ENCODE data around the gene MAST2.
"Not testable (repeated sequence)": the region's sequence is repeated elsewhere in the genome, so short reads cannot be mapped to it uniquely, and the experiment has no call there.

Gene MAST2

DNA sequence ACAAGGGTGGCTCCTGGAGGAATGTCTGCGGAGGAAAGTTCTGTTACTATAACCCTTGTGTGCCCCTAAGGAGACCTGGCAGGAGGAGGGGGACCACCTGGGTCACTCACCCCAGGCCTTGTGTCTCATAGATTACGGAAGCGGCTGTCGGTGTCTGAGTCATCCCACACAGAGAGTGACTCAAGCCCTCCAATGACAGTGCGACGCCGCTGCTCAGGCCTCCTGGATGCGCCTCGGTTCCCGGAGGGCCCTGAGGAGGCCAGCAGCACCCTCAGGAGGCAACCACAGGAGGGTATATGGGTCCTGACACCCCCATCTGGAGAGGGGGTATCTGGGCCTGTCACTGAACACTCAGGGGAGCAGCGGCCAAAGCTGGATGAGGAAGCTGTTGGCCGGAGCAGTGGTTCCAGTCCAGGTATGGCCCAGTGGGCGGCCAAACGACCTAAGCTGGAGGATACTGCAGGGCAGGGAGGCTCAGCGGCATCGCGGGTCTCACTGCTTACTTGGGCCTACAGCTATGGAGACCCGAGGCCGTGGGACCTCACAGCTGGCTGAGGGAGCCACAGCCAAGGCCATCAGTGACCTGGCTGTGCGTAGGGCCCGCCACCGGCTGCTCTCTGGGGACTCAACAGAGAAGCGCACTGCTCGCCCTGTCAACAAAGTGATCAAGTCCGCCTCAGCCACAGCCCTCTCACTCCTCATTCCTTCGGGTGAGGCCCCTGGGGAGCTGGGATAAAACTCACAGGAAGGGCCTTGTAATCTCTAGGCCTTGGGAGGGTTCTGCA, 227.7 kb downstream of the MAST2 start:
- DNase-seq = no peak

DNA sequence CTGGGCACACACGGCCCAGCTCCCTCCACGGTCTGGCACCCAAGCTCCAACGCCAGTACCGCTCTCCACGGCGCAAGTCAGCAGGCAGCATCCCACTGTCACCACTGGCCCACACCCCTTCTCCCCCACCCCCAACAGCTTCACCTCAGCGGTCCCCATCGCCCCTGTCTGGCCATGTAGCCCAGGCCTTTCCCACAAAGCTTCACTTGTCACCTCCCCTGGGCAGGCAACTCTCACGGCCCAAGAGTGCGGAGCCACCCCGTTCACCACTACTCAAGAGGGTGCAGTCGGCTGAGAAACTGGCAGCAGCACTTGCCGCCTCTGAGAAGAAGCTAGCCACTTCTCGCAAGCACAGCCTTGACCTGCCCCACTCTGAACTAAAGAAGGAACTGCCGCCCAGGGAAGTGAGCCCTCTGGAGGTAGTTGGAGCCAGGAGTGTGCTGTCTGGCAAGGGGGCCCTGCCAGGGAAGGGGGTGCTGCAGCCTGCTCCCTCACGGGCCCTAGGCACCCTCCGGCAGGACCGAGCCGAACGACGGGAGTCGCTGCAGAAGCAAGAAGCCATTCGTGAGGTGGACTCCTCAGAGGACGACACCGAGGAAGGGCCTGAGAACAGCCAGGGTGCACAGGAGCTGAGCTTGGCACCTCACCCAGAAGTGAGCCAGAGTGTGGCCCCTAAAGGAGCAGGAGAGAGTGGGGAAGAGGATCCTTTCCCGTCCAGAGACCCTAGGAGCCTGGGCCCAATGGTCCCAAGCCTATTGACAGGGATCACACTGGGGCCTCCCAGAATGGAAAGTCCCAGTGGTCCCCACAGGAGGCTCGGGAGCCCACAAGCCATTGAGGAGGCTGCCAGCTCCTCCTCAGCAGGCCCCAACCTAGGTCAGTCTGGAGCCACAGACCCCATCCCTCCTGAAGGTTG, 231.4 kb downstream of the MAST2 start:
- no peak for DNase-seq

DNA sequence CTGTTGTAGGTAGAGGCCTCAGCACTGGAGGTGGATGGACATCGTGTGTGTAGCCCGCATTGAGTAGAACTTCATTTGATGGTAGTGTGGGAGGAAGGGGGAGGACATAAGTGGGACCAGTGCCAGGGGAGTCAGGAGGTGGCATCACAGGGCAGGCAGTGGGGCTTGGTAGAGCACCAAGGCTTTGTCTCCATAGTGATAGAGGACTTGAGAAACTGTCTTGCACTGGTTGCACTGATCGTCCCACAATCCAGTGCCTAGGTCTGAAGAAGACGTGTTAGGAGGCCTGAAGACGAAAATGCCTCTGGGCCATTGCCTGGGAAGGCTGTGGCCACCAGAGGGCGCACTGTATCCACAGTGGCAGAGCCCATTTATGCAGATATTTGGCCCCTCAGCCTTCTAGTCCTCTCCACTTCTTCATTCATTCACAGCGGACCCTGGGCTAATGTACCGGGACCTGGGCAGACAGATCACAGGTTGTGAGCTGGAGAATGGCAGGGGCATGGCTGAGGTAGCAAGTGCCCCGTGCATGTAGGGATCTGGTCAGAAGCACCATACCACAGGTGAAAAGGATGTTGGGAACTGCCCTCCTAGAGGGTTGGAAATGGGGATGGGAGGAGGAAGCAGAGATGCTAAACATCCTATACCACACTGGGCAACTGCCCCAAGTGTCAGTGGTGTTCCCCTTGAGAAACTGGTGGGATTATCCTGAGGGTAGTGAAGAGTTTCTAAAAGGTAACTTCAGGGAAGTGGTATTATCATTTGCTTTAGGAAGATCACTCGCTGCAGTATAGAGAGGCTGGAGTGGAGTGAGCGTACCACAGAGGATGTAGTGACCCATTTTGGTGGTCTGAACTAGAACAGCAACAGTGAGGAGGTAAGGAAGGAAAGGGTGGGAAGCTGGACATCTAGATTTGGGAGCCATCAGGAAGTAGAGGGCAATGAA, 233.8 kb downstream of the MAST2 start:
- peak; percentile 97 for DNase-seq

DNA sequence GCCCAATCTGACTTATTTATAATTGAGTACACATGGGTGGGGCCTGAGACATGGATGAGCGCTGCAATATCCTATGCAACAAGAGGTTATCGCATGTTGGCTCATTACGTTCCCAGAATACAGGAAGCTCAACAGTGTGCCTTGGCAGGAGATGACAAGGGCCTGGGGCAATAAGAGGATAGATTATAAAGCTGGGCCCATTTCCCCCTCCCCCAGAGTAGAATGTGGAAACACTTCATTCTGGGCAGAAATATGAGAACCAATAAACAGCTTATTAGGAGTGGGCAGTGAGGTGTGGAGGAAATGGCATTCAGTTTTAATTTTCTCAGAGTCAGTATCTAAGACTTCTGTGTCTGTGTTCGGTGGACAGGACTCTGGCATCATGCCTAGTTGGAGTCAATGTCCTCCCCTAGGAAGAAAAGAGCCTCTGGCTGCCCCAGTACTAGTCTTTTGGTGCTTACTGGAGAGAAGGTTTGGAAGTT, 236.2 kb downstream of the MAST2 start:
- DNase-seq = no peak

DNA sequence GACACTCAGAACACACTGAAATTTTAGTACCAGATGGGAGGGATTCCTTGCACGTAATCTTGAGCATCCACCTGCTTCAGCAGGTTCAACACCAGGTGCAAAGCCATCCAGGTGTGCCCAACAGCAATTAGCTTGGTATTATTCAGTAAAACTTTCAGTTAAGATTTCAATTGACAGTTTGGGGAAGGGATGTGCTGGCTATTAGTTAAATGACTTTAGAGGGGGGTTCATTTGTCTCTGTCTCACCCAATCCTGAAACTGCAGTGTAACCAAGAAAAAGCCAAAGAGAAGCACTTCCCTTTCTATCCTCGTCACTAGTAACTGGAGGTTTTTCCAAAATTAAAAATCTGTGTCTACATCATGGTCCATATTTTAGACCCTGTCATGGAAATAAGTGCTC, 238.1 kb downstream of the MAST2 start:
- no peak for DNase-seq

DNA sequence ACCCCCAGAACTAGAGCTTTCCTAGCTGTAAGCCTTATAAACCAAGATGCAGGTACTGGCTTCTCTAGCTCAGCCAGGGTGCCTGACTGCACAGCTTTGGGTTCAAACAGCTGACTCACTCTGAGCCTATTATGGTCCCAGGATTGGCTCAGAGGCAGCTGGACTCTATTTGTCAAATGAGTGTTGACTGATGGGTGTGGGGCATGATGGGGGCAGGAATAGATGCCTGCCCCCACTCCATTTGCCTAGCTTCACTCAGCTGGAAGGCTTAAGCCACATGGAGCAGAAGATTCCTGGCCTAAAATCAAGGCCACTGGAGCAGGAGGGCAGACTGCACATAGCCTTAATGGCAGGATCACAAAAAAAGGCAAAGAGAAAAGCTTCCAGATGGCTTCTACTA, 238.6 kb downstream of the MAST2 start:
- no peak for DNase-seq

DNA sequence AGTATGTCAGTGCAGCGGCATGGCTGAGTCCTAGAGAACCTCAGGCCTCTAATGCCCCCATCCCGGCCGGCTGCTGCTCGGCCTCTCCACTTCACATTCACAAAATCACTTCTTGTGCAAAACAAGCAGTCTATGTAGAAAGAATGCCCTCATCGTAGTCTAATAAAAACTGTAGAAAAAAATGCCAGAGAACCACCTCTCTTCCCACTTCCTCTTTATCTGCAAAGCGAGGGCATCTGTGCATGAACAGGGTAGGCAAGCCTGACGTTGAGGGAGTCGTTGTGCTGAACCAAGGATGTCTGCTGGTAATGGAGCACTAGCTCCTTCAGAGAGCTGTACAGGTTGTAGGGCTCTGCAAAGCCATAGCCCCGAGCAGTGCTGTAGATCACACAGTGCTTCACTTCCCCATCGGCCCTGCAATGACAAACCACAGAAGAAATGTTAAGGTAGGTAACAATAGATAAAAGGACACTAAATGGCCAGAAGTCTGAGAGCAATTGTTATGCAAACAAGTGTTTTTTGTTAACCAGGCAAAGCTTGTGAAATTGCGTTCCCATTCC, 240.1 kb downstream of the MAST2 start:
- no peak for DNase-seq

DNA sequence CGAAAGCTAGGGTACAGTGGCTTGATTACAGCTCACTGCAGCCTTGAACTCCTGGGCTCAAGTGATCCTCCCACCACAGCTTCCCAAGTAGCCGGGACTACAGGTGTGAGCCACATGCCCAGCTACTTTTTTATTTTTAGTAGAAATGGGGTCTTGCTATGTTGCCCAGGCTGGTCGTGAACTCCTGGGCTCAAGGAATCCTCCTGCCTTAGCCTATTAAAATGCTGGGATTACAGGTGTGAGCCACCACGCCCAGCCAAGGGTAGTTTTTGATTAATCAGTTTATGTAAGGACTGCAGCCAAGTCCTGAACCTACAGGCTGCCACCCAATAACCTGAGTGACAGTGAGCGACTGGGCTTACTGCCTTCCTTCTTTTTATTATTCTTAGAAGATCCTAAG, 240.7 kb downstream of the MAST2 start:
- no peak for DNase-seq

DNA sequence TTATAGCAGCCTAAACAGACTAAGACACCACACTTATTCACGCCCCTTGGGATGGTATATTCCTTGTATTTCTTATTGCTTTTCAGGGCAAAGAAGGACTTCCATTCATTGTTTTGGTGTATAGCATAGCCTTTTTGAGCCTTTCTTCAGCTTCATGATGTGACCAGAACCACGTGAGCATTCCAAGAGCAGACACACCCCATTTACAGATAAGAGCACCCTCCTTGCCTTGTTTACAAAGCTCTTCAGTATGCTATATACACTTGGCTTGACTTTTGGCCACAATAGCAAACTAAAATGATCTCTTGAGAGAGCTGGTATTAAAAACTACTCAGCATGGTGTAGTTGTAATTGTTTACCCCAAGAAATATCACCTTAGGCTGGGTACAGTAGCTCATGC, 250.3 kb downstream of the MAST2 start:
- DNase-seq = no peak

DNA sequence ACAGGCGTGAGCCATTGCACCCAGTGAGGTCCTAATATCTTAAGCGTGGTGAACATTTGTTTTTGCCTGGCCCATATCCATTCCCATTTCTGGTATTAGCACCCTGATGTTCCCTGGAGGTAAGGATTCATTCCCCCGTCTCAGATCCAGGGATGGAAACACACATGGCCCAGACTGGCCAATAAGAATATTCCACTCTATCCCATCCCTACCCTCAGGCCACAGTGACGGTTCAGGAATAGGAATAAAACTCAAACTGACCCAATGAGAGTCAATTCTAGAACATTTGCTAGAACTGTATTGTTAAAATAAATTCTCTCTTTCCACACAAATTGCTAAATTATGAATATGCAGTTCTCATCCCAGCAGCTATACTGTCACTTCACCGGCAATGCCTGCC, 252.9 kb downstream of the MAST2 start:
- DNase-seq = no peak

DNA sequence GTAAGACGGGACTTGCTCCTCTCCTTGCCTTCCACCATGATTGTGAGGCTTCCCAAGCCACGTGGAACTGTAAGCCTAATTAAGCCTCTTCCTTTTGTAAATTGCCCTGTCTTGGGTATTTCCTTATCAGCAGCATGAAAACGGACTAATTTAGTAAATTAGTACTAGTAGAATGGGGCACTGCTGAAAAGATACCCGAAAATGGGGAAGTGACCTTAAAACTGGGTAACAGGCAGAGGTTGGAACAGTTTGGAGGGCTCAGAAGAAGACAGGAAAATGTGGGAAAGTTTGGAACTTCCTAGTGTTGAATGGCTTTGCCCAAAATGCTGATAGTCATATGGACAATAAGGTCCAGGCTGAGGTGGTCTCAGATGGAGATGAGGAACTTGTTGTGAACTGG, 253.8 kb downstream of the MAST2 start:
- DNase-seq = not testable (repeated sequence)

DNA sequence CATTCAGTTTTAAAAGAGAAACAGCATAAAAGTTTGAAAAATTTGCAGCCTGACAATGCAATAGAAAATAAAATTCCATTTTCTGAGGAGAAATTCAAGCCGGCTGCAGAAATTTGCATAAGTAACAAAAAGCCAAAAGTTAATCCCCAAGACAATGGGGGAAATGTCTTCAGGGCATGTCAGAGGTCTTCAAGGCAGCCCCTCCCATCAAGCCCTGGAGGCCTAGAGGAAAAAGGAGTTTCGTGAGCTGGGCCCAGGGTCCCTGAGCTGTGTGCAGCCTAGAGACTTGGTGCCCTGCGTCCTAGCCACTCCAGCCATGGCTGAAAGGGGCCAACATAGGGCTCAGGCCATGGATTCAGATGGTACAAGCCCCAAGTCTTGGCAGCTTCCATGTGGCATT, 254.4 kb downstream of the MAST2 start:
- no peak for DNase-seq

DNA sequence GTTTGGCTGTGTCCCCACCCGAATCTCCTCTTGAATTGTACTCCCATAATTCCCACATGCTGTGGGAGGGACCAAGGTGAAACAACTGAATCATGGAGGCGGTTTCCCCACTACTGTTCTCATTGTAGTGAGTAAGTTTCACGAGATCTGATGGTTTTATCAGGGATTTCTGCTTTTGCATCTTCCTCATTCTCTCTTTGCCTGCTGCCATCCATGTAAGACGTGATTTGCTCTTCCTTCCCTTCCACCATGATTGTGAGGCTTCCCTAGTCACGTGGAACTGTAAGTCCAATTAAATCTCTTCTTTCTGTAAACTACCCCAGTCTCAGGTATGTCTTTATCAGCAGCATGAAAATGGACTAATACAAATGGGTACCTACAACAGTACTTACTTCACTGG, 255.5 kb downstream of the MAST2 start:
- no peak for DNase-seq

DNA sequence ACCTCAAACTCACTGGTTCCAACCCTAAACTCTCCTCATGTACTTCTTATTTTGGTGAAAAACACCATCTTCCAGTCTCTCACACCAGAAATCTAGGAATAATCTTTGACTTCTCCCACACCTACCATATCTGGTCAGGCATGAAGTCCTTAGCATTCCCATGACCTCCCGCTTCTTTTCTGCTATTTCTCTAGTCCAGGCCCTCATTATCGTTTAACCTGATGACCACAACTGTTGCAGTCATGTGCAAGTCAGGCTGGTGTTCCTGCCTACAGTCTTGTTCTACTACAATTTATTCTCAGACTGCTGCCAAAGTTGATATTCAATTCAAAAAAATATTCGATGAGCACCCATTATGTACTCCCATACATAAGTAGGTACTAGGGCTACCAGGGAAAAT, 257.7 kb downstream of the MAST2 start:
- no peak for DNase-seq

DNA sequence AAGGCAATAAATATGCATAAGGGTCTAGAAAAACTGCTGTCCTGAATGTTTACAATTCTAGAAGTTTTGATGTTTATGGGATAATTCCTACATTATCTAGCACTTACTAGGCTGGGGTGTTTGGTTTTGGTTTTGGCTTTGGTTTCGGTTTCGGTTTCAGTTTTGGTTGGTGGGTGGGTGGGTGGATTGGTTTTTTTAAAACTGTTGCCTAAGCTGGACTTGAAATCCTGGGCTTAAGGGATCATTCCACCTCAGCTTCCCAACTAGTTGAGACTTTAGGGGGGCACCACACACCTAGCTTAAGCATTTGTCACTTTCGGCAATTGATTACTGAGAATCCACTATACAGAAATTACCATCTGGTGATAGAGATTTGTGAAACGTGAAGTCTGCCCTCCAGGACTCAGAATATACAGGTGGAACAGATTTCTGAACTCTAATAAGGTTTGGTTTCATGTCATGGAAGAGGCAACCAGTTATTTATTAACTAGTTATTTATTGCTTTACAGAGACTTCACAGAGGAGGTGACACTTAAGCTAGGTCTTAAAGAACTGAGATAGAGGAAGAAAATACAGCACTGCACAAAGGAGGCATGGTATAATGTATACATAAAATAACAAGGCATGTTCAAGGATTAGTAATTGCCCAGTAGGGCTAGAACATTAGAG, 259.4 kb downstream of the MAST2 start:
- DNase-seq = no peak

DNA sequence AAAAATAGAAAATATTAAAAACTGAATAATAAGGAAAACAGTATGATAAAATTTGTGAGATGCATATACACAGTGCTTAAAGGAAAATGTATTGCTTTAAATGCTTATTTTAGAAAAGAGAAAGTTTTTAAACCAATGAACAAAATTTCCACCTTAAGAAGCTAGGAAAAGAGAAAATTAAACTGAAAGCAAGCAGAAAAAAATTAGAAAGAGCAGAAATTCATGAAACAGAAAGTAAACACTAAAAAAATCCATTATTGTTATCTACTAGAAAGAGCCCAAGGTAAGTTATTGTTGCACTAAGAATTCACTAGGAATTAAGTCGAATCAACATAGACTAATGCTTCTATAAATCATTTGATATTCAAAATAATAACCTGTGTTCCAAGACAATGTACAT, 261.3 kb downstream of the MAST2 start:
- DNase-seq = no peak

DNA sequence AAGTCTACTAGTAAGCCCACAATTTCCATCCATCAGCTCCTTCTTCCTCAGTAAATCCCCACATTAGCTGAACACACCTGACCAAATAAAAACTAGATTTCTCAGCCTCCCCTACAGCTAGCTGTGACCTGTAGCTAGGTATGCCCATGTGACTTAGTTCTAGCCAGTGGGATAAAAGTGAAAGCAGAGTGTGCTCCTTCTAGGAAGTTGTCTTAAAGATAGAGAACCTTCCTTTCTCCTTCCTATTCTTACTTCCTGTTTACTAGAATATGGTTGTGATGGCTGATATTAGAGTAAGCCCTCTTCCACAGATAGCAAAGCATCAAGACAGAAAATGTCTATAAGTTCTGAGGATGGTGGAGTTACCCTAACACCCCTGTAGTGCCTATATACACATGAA, 262.0 kb downstream of the MAST2 start:
- no peak for DNase-seq

DNA sequence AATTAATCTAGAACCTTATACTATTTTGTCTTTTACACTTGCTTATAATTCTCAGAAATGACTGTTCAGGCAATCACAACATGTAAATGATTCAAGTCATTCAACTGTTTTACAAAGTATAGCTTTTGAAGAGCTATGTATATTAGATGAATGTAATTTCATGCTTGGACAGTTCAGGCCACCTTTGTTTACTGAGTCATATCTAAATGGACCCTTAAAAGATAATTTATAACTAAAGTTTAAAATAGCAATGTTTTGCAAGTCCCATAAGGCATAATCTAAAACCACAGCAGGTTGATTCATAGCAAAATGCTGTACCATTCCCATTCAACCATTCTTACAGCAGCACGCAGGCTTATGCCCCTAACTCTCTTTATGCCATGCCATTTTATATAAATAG, 264.2 kb downstream of the MAST2 start:
- DNase-seq = no peak

DNA sequence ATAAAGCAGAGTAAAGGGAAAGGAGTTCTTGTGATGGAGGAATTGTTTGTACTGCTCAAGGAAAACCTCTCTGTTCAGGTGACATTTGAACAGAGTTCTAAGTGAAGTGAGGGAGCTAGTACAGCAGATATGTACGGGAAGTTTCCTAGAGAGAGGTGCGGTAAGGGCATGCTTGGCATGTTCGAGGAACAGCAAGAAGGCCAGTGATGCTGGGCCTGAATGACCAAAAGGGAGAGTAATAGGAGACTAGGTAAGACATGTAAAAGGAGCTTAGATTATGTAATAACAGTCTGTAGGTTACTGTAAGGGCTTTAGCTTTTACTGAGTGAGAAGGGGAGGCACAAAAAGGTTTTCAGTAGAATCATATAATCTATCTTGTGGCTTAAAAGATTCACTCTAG, 265.1 kb downstream of the MAST2 start:
- DNase-seq = no peak

DNA sequence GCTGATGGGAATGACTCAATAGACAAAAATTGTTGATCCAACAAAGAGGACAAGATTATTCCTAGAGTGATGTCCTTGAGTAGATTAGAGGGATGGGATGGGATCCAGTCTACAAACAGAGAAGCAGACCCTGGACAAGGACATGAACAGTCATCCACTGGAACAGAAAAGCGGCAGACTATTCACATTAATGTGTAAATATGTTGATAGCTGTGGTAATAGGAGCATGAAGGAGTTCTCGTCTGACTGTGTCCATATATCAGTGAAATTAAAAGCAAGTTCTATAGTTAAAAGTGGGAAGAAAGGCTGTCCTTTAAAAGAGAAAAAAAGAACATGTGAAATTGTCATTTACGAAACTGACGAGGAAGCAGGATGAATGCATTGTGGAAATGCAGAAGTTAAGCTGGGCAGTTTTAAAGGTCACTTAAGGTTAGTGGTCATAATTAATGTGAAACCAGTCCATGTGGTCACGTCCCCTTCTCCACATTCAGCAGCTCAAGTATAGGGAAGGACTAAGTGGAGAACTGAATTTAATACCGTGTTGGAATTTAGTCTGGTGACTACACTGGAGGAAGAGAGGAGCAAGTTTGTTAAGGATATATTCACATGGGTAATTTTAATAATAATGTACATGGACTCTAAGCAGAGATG, 266.9 kb downstream of the MAST2 start:
- DNase-seq = no peak

DNA sequence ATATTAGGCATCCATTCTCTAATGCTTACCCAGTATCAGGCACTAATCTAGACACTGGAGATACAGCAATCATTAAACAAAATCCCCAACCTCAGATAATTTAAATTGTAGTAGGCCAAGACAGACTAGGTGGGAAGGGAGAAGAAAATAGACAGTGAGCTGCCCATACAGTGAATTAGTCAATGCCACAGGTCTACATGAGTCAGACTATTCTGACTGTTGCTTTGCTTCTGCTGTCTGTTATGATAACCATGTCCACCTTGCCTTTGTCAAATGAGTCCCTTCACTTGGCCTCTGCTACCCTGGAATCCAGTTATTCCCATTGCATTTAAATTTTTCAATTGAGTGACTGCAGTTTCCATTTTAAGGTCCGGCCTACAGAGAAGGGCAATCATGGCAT, 269.6 kb downstream of the MAST2 start:
- no peak for DNase-seq

DNA sequence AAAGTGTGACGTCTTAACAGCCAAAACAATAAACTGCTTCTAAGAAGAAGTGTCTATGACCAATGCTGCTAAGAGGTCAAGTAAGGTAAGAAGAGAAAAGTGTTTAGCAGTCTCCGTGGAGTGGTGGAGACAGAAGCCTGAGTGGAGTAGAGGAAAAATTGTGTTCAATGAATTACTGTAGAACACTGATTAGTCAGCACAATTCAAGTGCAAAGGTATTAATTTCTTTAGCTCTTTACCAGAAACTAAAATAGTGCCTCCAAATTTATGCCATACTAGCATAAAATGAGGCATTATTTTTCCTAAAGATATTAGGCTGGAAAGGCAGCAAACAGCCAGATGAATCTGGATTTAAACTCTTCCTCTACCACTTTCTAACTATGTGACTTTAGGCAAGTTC, 272.9 kb downstream of the MAST2 start:
- no peak for DNase-seq
